ENCODE measurements around the gene LENG8. TPM values are rescaled to one million over a fixed set of nuclear protein-coding genes. Genes with fewer than 3 reads are reported as not detected.

The LENG8 gene
- total and polyA plus RNA-seq, 2 of the 4 experiments (the other 2 are of a cell fraction) = 21.1 to 93.9 TPM

DNA sequence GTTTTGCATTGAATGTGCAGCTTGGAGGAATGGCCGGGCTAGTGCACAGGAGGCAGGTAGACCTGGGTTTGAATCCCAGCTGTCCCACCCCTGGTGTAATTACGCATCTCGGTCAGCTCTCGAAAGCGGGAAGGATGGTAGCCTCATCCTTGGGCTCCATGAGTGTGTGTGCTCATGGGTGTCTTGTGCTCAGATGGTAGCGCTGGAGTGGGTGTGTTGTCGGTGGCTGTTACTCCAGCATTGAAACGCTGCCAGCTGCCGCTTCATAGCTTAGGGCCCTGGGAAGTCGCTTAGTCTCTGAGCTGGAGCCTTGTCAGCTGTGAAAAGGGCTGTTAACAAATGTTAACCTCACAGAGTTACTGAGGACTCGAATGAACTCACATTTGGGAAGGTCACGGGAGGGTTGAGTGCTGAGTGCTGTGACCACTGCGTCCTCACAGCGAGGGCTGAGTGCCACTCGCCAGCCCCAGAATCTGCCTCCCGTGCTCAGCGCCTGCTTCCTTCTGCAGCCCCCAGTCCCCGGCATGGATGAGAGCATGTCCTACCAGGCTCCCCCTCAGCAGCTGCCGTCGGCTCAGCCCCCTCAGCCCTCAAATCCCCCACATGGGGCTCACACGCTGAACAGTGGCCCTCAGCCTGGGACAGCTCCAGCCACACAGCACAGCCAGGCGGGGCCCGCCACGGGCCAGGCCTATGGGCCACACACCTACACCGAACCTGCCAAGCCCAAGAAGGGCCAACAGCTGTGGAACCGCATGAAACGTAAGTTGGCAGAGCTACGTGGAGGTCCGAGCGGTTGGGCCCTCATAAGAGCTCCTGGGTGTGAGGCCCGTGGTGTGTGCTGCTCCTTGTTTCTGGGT is 5.2 kb downstream of the LENG8 start:
- Histone ChIP-seq H3K27ac (ENCODE audit: insufficient read depth, low read length) (no peak overlapping the region), H3K14ac (replicated peaks; ENCODE audit: low read depth, low read length) (no peak overlapping the region), H2AFZ (replicated peaks; ENCODE audit: low read length, poor library complexity) (no peak overlapping the region), H3K18ac (ENCODE audit: low read depth, low read length) (no peak overlapping the region), H4K20me1 (ENCODE audit: insufficient read depth, low read length) (peaks cover 86% of the 10 kb centered on the region), H3K4me3 (ENCODE audit: insufficient read depth, low read depth, low read length) (no peak overlapping the region), H2AK9ac (replicated peaks; ENCODE audit: low read depth, low read length, poor library complexity) (no peak overlapping the region), H3K9me3 (ENCODE audit: control insufficient read depth, insufficient read depth, low read length) (no peaks in the 10 kb centered on the region), H3K27me3 (ENCODE audit: control insufficient read depth, insufficient read depth, low read length) (no peaks in the 10 kb centered on the region), H2BK5ac (ENCODE audit: low read depth, low read length, poor library complexity, severe bottlenecking) (no peak overlapping the region), H2BK15ac (ENCODE audit: low read depth, low read length) (no peak overlapping the region), H3K79me1 (ENCODE audit: low read depth in 1 of 2, low read length in 2 of 2) (peaks cover 16 to 66% of the 10 kb centered on the region in 2 experiments), H3K4ac (ENCODE audit: low read depth, low read length) (no peak overlapping the region), H3K36me3 (ENCODE audit: control insufficient read depth, insufficient read depth, low read length) (peaks cover 81% of the 10 kb centered on the region), H2AK5ac (ENCODE audit: low read depth, low read length) (no peak overlapping the region), H3K9me1 (ENCODE audit: insufficient read depth, low read length) (peaks cover 12% of the 10 kb centered on the region; the same call in 1 of the 2 replicates), H4K91ac (ENCODE audit: insufficient read depth, low read depth, low read length) (no peak overlapping the region), H2BK20ac (ENCODE audit: low read depth, low read length) (no peak overlapping the region), H4K5ac (ENCODE audit: low read depth, low read length) (no peak overlapping the region), H3K4me2 (ENCODE audit: low read depth, low read length) (no peak overlapping the region), H4K8ac (ENCODE audit: low read depth in 2 of 2, low read length in 2 of 2) (no peak overlapping the region), H3K56ac (ENCODE audit: extremely low read depth, insufficient read depth, low read length) (no peak overlapping the region), H3K23ac (ENCODE audit: low read depth, low read length) (no peak overlapping the region), H3K9ac (ENCODE audit: low read depth, low read length) (no peak overlapping the region), H2BK120ac (ENCODE audit: low read depth, low read length) (no peak overlapping the region), H3K4me1 (ENCODE audit: control insufficient read depth, insufficient read depth, low read length) (peaks cover 6% of the 10 kb centered on the region)
- CTCF ChIA-PET = no interaction called here
- dilution Hi-C loops (cut with HindIII; ENCODE audit: low sequenced_read_pairs, unreplicated experiment) (no loop called here), intact Hi-C loops (cut with micrococcal nuclease) (no loop called here), in situ Hi-C loops (cut with MboI; ENCODE audit: low sequenced_read_pairs) (loop anchor here (10.0 to 25.0 kb wide), 6 partner anchors 249 to 1683 kb away; partner anchors contain the start of genes NAT14, NDUFA3, OSCAR and PRPF31)
- 100% methylated on average over 7 of the region's 31 CpGs; no CpG with 5 or more reads in 1 of the 2 experiments for whole genome bisulfite sequencing, 2 experiments (ENCODE audit: extremely low coverage in 2 of 2, insufficient read length in 1 of 2)
- POLR2A ChIA-PET (ENCODE audit: unreplicated experiment) = no interaction called here
- ATAC-seq (ENCODE audit: low read depth) (no peak), DNase-seq (no peak)
- no TSS peak for BruUV-seq (replicated peaks)
- TF ChIP-seq MXI1 (IDR thresholded peaks at IDR 0.05; ENCODE audit: borderline replicate concordance, low read depth, low read length) (no peak), CHD1 (IDR thresholded peaks at IDR 0.05; ENCODE audit: low read depth, low read length) (no peak), RCOR1 (IDR thresholded peaks at IDR 0.05; ENCODE audit: insufficient replicate concordance, low read length) (no peak), CEBPB (IDR thresholded peaks at IDR 0.05; ENCODE audit: low read depth, low read length) (no peak), RAD21 (IDR thresholded peaks at IDR 0.05; ENCODE audit: low read length) (no peak), FOS (IDR thresholded peaks at IDR 0.05; ENCODE audit: low read depth, low read length) (no peak)
- TF ChIP-seq, protein P1, sequence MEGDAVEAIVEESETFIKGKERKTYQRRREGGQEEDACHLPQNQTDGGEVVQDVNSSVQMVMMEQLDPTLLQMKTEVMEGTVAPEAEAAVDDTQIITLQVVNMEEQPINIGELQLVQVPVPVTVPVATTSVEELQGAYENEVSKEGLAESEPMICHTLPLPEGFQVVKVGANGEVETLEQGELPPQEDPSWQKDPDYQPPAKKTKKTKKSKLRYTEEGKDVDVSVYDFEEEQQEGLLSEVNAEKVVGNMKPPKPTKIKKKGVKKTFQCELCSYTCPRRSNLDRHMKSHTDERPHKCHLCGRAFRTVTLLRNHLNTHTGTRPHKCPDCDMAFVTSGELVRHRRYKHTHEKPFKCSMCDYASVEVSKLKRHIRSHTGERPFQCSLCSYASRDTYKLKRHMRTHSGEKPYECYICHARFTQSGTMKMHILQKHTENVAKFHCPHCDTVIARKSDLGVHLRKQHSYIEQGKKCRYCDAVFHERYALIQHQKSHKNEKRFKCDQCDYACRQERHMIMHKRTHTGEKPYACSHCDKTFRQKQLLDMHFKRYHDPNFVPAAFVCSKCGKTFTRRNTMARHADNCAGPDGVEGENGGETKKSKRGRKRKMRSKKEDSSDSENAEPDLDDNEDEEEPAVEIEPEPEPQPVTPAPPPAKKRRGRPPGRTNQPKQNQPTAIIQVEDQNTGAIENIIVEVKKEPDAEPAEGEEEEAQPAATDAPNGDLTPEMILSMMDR (conservative IDR thresholded peaks at IDR 0.05; ENCODE audit: low read depth, low read length) = no peak
- TF ChIP-seq, protein P2, sequence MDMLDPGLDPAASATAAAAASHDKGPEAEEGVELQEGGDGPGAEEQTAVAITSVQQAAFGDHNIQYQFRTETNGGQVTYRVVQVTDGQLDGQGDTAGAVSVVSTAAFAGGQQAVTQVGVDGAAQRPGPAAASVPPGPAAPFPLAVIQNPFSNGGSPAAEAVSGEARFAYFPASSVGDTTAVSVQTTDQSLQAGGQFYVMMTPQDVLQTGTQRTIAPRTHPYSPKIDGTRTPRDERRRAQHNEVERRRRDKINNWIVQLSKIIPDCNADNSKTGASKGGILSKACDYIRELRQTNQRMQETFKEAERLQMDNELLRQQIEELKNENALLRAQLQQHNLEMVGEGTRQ (IDR thresholded peaks at IDR 0.05; ENCODE audit: low read depth, low read length) = no peak

Data from IMR-90 (cell line).